GM23338 (cell line): ENCODE data around the gene PCSK6. TPM values are rescaled to one million over a fixed set of nuclear protein-coding genes. Genes with fewer than 3 reads are reported as not detected.

Source experiments
- polyA plus RNA-seq: library from polyadenylated mRNA; unstranded; fragments of >200 nt; fragmentation: Nextera tagmentation; extraction: Ambion mirVana; gene quantifications from 2 replicates; pipeline ENCODE4 v1.2.1, GENCODE V29; 2016
- total RNA-seq: library from RNA; depleted of rRNA; stranded (reverse); fragments of >200 nt; shearing (Covaris generic); gene quantifications from 2 replicates; pipeline ENCODE4 v1.2.3, GENCODE V29; 2014; rRNA removed

PCSK6 gene
- total and polyA plus RNA-seq, 2 experiments from 2014 or later, result 1.7 to 6.7 TPM

Other genes with a start within 250 kb of the PCSK6 start
- 45.4 and 47.7 TPM in 2 replicates for gene CHSY1, start 237.7 kb downstream of the PCSK6 start, total RNA-seq
- 9.8 and 11.6 TPM in 2 replicates for gene CHSY1, start 237.7 kb downstream of the PCSK6 start, polyA plus RNA-seq
- gene SELENOS, start 212.2 kb downstream of the PCSK6 start, total RNA-seq, result 37.0 and 77.2 TPM in 2 replicates
- 106 and 108 TPM in 2 replicates for gene SELENOS, start 212.2 kb downstream of the PCSK6 start, polyA plus RNA-seq
- 128 and 170 TPM in 2 replicates for gene SNRPA1, start 194.5 kb downstream of the PCSK6 start, total RNA-seq
- gene SNRPA1, start 194.5 kb downstream of the PCSK6 start, polyA plus RNA-seq, result 313 and 361 TPM in 2 replicates
- 33.9 and 36.6 TPM in 2 replicates for gene TM2D3, start 162.7 kb upstream of the PCSK6 start, total RNA-seq
- 26.2 and 28.7 TPM in 2 replicates for gene TM2D3, start 162.7 kb upstream of the PCSK6 start, polyA plus RNA-seq
- 15.4 and 16.5 TPM in 2 replicates for gene TARS3, start 234.8 kb upstream of the PCSK6 start, total RNA-seq
- 12.7 and 13.0 TPM in 2 replicates for gene TARS3, start 234.8 kb upstream of the PCSK6 start, polyA plus RNA-seq